ENCODE data around the gene CSRNP3.

DNA sequence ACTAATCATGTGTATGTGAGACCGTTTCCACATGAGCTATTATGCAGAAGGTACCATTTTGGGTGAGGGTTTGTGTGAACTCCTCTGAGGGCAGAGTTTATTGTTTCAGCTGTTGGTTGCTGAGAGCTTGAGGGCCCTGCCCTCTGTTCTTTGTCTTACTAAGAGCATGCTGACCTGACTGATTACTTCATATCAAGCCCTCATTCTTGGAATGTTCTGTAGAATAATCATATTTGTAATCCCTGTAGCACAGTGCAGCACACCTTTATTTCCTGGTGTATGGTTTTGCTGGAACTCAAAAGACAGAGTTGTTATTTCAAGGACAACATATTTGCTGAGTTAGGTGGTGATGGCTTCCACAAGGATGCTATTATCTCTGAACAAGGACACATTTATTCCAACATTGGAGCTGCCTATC, 206.1 kb downstream of the CSRNP3 start:
- TF ChIP-seq EZH2 (IDR thresholded peaks at IDR 0.05) (no peak), POLR2AphosphoS5 (IDR thresholded peaks at IDR 0.05; ENCODE audit: borderline replicate concordance, low read depth, low read length) (no peak), FOXP2 (optimal IDR thresholded peaks at IDR 0.05; ENCODE audit: control extremely low read depth, extremely low read length, insufficient read depth) (no peak)

Measured in SK-N-MC (cell line).